Uterus (tissue), 2 donors: ENCODE data around the gene CYP2A7.
"Not testable (repeated sequence)": the region's sequence is repeated elsewhere in the genome, so short reads cannot be mapped to it uniquely, and the experiment has no call there.

Source experiments
- CTCF ChIP-seq, 4 experiments: fragments of 200-600 bp in 2 of 4; fragments of 450-650 bp in 2 of 4; sonication (generic) in 2 of 4; IDR thresholded peaks; one replicate each; pipeline ENCODE4 v1.5.1; 2016 to 2019; ENCODE audit warnings: antibody characterized with exemption in 4 of 4, mild to moderate bottlenecking in 2 of 4, moderate library complexity in 1 of 4
- POLR2A ChIP-seq, 2 donors: fragments of 450-650 bp; IDR thresholded peaks; one replicate each; pipeline ENCODE4 v1.6.1; 2016; ENCODE audit warnings: antibody characterized with exemption in 2 of 2, mild to moderate bottlenecking in 1 of 2, moderate library complexity in 1 of 2

- TF ChIP-seq CTCF, POLR2A (IDR thresholded peaks at IDR 0.05): not testable (repeated sequence)
These were observed 2.7 kb downstream of the CYP2A7 start for GRCh38 chr19:40879349-40879748.
